Testis (tissue), 2 donors: Measurements from ENCODE around the gene CARTPT.

Experiments
- CTCF ChIP-seq, 3 experiments: fragments of 450-650 bp in 2 of 3; fragments of 200-600 bp in 1 of 3; sonication (generic) in 1 of 3; IDR thresholded peaks; one replicate each; pipeline ENCODE4 v1.5.1; 2016 to 2019; ENCODE audit warnings: antibody characterized with exemption in 3 of 3, mild to moderate bottlenecking in 2 of 3, moderate library complexity in 1 of 3
- POLR2A ChIP-seq: fragments of 450-650 bp; IDR thresholded peaks from one replicate; pipeline ENCODE4 v1.6.1; 2017; ENCODE audit warnings: antibody characterized with exemption, mild to moderate bottlenecking, moderate library complexity

- TF ChIP-seq POLR2A: no peak
- TF ChIP-seq CTCF (IDR thresholded peaks at IDR 0.05): no peak
These were observed 38.6 kb upstream of the CARTPT start for GRCh38 chr5:71680510-71680909.
